Neural cell (in vitro differentiated cells): ENCODE results near the gene ANK2. TPM values are rescaled to one million over a fixed set of nuclear protein-coding genes. Genes with fewer than 3 reads are reported as not detected.
A peak's percentile ranks its signal among the peaks of the same experiment; 100 is the strongest.

Experiments
- H2AFZ ChIP-seq: fragments of 200-600, 300-800 bp; sonication (generic), shearing (Covaris generic); 2 replicates; pipeline ENCODE4 v1.6.0; 2014; ENCODE audit warnings: low read depth, mild to moderate bottlenecking, antibody characterized with exemption, low read length, moderate library complexity
- H3F3A ChIP-seq: fragments of 200-600 bp; shearing (Covaris generic); 2 replicates; pipeline ENCODE4 v1.6.1; 2016; ENCODE audit warnings: mild to moderate bottlenecking, moderate library complexity, mixed read lengths, antibody characterized with exemption, low read length; ENCODE audit not compliant: insufficient read depth, poor library complexity, severe bottlenecking
- H3K27ac ChIP-seq: fragments of 200-600, 300-800 bp; sonication (generic), shearing (Covaris generic); 2 replicates; pipeline ENCODE4 v1.5.1; 2014; ENCODE audit warnings: mild to moderate bottlenecking, low read length, moderate library complexity
- H3K27me3 ChIP-seq: fragments of 300-800, 200-600 bp; sonication (generic), shearing (Covaris generic); 2 replicates; pipeline ENCODE4 v1.6.0; 2014; ENCODE audit warnings: mild to moderate bottlenecking, low read depth, low read length, moderate library complexity; ENCODE audit not compliant: insufficient read depth
- H3K36me3 ChIP-seq: fragments of 300-800, 200-600 bp; sonication (generic), shearing (Covaris generic); 2 replicates; pipeline ENCODE4 v1.5.1; 2014; ENCODE audit warnings: mild to moderate bottlenecking, antibody characterized with exemption, low read length, moderate library complexity; ENCODE audit not compliant: insufficient read depth
- H3K4me2 ChIP-seq: fragments of 300-800, 200-600 bp; sonication (generic), shearing (Covaris generic); 2 replicates; pipeline ENCODE4 v1.6.0; 2014; ENCODE audit warnings: mild to moderate bottlenecking, low read length
- H3K4me3 ChIP-seq: fragments of 300-800, 200-600 bp; sonication (generic), shearing (Covaris generic); 2 replicates; pipeline ENCODE4 v1.5.1; 2014; ENCODE audit warnings: mild to moderate bottlenecking, low read length, moderate library complexity
- H3K79me2 ChIP-seq: fragments of 200-600 bp; shearing (Covaris generic); replicated peaks from 2 replicates; pipeline ENCODE4 v1.6.0; 2014; ENCODE audit warnings: mild to moderate bottlenecking, low read length, moderate library complexity; ENCODE audit not compliant: insufficient read depth
- H3K9ac ChIP-seq: fragments of 300-800, 200-600 bp; sonication (generic), shearing (Covaris generic); 2 replicates; pipeline ENCODE4 v1.6.1; 2016; ENCODE audit warnings: mild to moderate bottlenecking, low read length, mixed read lengths
- H3K9me2 ChIP-seq: fragments of 200-600 bp; shearing (Covaris generic); 2 replicates; pipeline ENCODE4 v1.6.1; 2016; ENCODE audit warnings: mild to moderate bottlenecking, low read length, mixed read lengths; ENCODE audit not compliant: insufficient read depth
- H3K9me3 ChIP-seq: fragments of 200-600, 300-800 bp; sonication (generic), shearing (Covaris generic); 2 replicates; pipeline ENCODE4 v1.6.1; 2016; ENCODE audit warnings: mild to moderate bottlenecking, mixed run types, low read length, moderate library complexity, mixed read lengths
- H4K20me1 ChIP-seq: fragments of 200-600 bp; shearing (Covaris generic); 2 replicates; pipeline ENCODE4 v1.6.1; 2016; ENCODE audit warnings: mild to moderate bottlenecking, mixed run types; ENCODE audit not compliant: insufficient read depth
- EP300 ChIP-seq: fragments of 450-650 bp; conservative IDR thresholded peaks from 2 replicates; pipeline ENCODE4 v1.6.1; 2014; ENCODE audit warnings: antibody characterized with exemption, mild to moderate bottlenecking, moderate library complexity; ENCODE audit not compliant: poor library complexity, severe bottlenecking
- EZH2 ChIP-seq: fragments of 200-600, 300-800 bp; shearing (Covaris generic), sonication (generic); IDR thresholded peaks from 2 replicates; pipeline ENCODE4 v1.6.1; 2014; ENCODE audit warnings: antibody characterized with exemption, low read length, borderline replicate concordance, mild to moderate bottlenecking; ENCODE audit not compliant: insufficient read depth, poor library complexity, severe bottlenecking
- MXI1 ChIP-seq: fragments of 450-650 bp; conservative IDR thresholded peaks from 2 replicates; pipeline ENCODE4 v1.6.1; 2014; ENCODE audit warnings: antibody characterized with exemption, mild to moderate bottlenecking; ENCODE audit not compliant: poor library complexity, severe bottlenecking
- POLR2AphosphoS5 ChIP-seq: IDR thresholded peaks from 2 replicates; pipeline ENCODE4 v1.6.1; 2012
- RAD21 ChIP-seq: fragments of 450-650 bp; conservative IDR thresholded peaks from 2 replicates; pipeline ENCODE4 v1.6.1; 2014; ENCODE audit warnings: antibody characterized with exemption, mild to moderate bottlenecking, moderate library complexity
- SMC3 ChIP-seq: fragments of 450-650 bp; conservative IDR thresholded peaks from 2 replicates; pipeline ENCODE4 v1.6.1; 2014; ENCODE audit warnings: antibody characterized with exemption, mild to moderate bottlenecking, moderate library complexity; ENCODE audit not compliant: poor library complexity
- TAF1 ChIP-seq: IDR thresholded peaks from 2 replicates; pipeline ENCODE4 v1.6.1; 2012; ENCODE audit warnings: low read depth
- polyA minus RNA-seq: library from RNA; depleted of rRNA, polyadenylated mRNA; stranded (reverse); fragments of >200 nt; gene quantifications from 2 replicates; pipeline ENCODE4 v1.2.3, GENCODE V29; 2014
- polyA plus RNA-seq: library from polyadenylated mRNA; depleted of rRNA; stranded (reverse); fragments of >200 nt; gene quantifications from 2 replicates; pipeline ENCODE4 v1.2.3, GENCODE V29; 2014
- TF ChIP-seq, protein P1 (sequence below): fragments of 450-650 bp; IDR thresholded peaks from 2 replicates; pipeline ENCODE4 v1.5.1; 2014; ENCODE audit warnings: antibody characterized with exemption, mild to moderate bottlenecking, moderate library complexity; ENCODE audit not compliant: poor library complexity, severe bottlenecking
- TF ChIP-seq, protein P2 (sequence below): IDR thresholded peaks from 2 replicates; pipeline ENCODE4 v1.6.1; 2012; ENCODE audit warnings: borderline replicate concordance

ANK2 gene
- polyA plus RNA-seq (52.0 and 54.8 TPM in 2 replicates), polyA minus RNA-seq (225 and 296 TPM in 2 replicates)

- no peaks in the 10 kb centered on the region for H3K9me3 ChIP-seq
- H2AFZ ChIP-seq = peak within 1 kb of the TSS; percentile 51
- H3K9me2 ChIP-seq = no peaks in the 10 kb centered on the region
- no peaks in the 10 kb centered on the region for H3K36me3 ChIP-seq
- peak within 1 kb of the TSS; percentile 67 for H3K4me3 ChIP-seq
- TF ChIP-seq EZH2 (no peak), SMC3 (no peak), POLR2AphosphoS5 (peak; percentile 45), MXI1 (peak; percentile 72), RAD21 (no peak), TAF1 (no peak), EP300 (peak; percentile 70)
- TF ChIP-seq, protein P1, sequence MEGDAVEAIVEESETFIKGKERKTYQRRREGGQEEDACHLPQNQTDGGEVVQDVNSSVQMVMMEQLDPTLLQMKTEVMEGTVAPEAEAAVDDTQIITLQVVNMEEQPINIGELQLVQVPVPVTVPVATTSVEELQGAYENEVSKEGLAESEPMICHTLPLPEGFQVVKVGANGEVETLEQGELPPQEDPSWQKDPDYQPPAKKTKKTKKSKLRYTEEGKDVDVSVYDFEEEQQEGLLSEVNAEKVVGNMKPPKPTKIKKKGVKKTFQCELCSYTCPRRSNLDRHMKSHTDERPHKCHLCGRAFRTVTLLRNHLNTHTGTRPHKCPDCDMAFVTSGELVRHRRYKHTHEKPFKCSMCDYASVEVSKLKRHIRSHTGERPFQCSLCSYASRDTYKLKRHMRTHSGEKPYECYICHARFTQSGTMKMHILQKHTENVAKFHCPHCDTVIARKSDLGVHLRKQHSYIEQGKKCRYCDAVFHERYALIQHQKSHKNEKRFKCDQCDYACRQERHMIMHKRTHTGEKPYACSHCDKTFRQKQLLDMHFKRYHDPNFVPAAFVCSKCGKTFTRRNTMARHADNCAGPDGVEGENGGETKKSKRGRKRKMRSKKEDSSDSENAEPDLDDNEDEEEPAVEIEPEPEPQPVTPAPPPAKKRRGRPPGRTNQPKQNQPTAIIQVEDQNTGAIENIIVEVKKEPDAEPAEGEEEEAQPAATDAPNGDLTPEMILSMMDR = peak; percentile 35
- TF ChIP-seq, protein P2, sequence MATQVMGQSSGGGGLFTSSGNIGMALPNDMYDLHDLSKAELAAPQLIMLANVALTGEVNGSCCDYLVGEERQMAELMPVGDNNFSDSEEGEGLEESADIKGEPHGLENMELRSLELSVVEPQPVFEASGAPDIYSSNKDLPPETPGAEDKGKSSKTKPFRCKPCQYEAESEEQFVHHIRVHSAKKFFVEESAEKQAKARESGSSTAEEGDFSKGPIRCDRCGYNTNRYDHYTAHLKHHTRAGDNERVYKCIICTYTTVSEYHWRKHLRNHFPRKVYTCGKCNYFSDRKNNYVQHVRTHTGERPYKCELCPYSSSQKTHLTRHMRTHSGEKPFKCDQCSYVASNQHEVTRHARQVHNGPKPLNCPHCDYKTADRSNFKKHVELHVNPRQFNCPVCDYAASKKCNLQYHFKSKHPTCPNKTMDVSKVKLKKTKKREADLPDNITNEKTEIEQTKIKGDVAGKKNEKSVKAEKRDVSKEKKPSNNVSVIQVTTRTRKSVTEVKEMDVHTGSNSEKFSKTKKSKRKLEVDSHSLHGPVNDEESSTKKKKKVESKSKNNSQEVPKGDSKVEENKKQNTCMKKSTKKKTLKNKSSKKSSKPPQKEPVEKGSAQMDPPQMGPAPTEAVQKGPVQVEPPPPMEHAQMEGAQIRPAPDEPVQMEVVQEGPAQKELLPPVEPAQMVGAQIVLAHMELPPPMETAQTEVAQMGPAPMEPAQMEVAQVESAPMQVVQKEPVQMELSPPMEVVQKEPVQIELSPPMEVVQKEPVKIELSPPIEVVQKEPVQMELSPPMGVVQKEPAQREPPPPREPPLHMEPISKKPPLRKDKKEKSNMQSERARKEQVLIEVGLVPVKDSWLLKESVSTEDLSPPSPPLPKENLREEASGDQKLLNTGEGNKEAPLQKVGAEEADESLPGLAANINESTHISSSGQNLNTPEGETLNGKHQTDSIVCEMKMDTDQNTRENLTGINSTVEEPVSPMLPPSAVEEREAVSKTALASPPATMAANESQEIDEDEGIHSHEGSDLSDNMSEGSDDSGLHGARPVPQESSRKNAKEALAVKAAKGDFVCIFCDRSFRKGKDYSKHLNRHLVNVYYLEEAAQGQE = peak; percentile 38
- peak within 1 kb of the TSS; percentile 69 for H3K27ac ChIP-seq
- H4K20me1 ChIP-seq = no peaks in the 10 kb centered on the region
- H3K79me2 ChIP-seq = peaks cover 40% of the 10 kb centered on the region
- peaks cover 8% of the 10 kb centered on the region for H3F3A ChIP-seq
- H3K4me2 ChIP-seq = peak within 1 kb of the TSS; percentile 81
- peak within 1 kb of the TSS; percentile 69 for H3K9ac ChIP-seq
- H3K27me3 ChIP-seq = no peaks in the 10 kb centered on the region
These were observed at the start of gene ANK2 for GRCh38 chr4:113049421-113050370. ANK2 (plus strand) TSS chr4:113049653; CDS start chr4:113049729, 76 bp downstream.

GRCh38 chr4:113003841-113004240 is 45.6 kb upstream of the ANK2 start:
- no peak overlapping the region for H2AFZ ChIP-seq
- H3K9me2 ChIP-seq = no peaks in the 10 kb centered on the region
- H3K4me3 ChIP-seq = no peak overlapping the region
- TF ChIP-seq EZH2 (no peak), TAF1 (no peak), EP300 (no peak)
- TF ChIP-seq, protein P2 = no peak
- no peaks in the 10 kb centered on the region for H3F3A ChIP-seq
- H3K9me3 ChIP-seq = no peaks in the 10 kb centered on the region
- H3K27ac ChIP-seq = no peak overlapping the region
- no peaks in the 10 kb centered on the region for H3K79me2 ChIP-seq
- H4K20me1 ChIP-seq = no peaks in the 10 kb centered on the region
- H3K9ac ChIP-seq = no peak overlapping the region
- no peaks in the 10 kb centered on the region for H3K36me3 ChIP-seq
- H3K27me3 ChIP-seq = no peaks in the 10 kb centered on the region
- H3K4me2 ChIP-seq = no peak overlapping the region
